Right atrium auricular region (tissue), 2 donors: ENCODE data around the gene A4GNT. TPM values are rescaled to one million over a fixed set of nuclear protein-coding genes. Genes with fewer than 3 reads are reported as not detected.

Experiments
- DNase-seq: peaks from one replicate; pipeline ENCODE4 v3.0.0-alpha.2; 2019; ENCODE audit warnings: low spot score
- H3K27ac ChIP-seq, 2 donors: fragments of 200-600 bp; sonication (generic); 1 replicate in 1 of 2; 2 replicates in 1 of 2; pipeline ENCODE4 v1.5.1; 2016 to 2019
- H3K27me3 ChIP-seq, 2 donors: fragments of 200-600 bp; sonication (generic); one replicate each; pipeline versions ENCODE4 v1.5.1 to v1.6.0; 2017 to 2019
- H3K36me3 ChIP-seq: fragments of 200-600 bp; sonication (generic); one replicate; pipeline ENCODE4 v1.5.1; 2016
- H3K4me1 ChIP-seq, 2 donors: fragments of 200-600 bp; sonication (generic); one replicate each; pipeline versions ENCODE4 v1.5.1 to v1.6.0; 2017 to 2019
- H3K4me3 ChIP-seq, 2 donors: fragments of 200-600 bp; sonication (generic); 1 replicate in 1 of 2; 2 replicates in 1 of 2; pipeline ENCODE4 v1.5.1; 2017 to 2019; ENCODE audit warnings: mild to moderate bottlenecking in 1 of 2, moderate library complexity in 1 of 2
- H3K9me3 ChIP-seq, 2 donors: fragments of 200-600 bp; sonication (generic); one replicate each; pipeline ENCODE4 v1.5.1; 2019
- total RNA-seq, 2 donors: library from RNA; depleted of rRNA; stranded (reverse); fragments of >200 nt; gene quantifications; one replicate each; pipeline ENCODE4 v1.1.0, GENCODE V29; 2016
- TF ChIP-seq, protein P1 (sequence below), 2 donors: fragments of 200-600 bp; sonication (generic); IDR thresholded peaks; one replicate each; pipeline ENCODE4 v1.5.1; 2019; ENCODE audit warnings: antibody characterized with exemption in 2 of 2

The A4GNT gene
- total RNA-seq, 2 donors from 2014 or later = not detected

DNA sequence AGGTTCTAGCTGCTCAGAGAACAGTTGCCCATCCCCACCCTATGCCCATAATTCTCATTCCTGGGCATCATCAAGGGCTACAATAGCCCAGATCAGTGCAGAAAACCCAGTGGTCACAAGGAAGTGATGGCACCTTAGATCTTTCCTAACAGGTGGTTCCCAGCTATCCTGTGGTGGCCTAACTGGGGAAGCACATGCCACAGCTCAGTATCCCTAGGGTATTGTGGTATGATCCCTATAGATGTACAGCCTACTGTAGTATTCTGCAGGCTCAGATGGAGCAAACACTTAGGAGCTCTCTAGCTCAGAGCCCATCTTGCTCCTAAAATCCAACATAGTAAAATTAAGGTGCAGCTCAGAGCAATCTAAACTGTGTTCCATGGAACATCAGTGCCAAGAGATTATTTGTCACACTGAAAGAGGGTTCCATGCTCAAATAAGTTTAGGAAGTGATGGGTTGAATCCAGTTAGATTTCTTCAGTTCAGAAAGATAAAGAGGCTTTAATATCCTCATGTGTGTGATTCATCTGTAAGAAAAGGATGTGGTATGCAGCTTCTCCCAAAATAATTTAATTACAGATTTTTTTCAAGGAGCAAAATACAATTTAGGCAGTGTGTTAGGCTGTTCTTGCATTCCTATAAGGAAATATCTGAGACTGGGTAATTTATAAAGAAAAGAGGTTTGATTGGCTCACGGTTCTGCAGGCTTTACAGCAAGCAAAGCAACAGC is 4.4 kb downstream of the A4GNT start:
- Histone ChIP-seq H3K9me3 (no peaks in the 10 kb centered on the region), H3K27ac (no peak overlapping the region), H3K4me1 (peaks cover 0 to 9% of the 10 kb centered on the region in 2 donors), H3K27me3 (no peaks in the 10 kb centered on the region), H3K36me3 (no peaks in the 10 kb centered on the region), H3K4me3 (no peak overlapping the region)
- TF ChIP-seq, protein P1, sequence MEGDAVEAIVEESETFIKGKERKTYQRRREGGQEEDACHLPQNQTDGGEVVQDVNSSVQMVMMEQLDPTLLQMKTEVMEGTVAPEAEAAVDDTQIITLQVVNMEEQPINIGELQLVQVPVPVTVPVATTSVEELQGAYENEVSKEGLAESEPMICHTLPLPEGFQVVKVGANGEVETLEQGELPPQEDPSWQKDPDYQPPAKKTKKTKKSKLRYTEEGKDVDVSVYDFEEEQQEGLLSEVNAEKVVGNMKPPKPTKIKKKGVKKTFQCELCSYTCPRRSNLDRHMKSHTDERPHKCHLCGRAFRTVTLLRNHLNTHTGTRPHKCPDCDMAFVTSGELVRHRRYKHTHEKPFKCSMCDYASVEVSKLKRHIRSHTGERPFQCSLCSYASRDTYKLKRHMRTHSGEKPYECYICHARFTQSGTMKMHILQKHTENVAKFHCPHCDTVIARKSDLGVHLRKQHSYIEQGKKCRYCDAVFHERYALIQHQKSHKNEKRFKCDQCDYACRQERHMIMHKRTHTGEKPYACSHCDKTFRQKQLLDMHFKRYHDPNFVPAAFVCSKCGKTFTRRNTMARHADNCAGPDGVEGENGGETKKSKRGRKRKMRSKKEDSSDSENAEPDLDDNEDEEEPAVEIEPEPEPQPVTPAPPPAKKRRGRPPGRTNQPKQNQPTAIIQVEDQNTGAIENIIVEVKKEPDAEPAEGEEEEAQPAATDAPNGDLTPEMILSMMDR (IDR thresholded peaks at IDR 0.05) = no peak
- DNase-seq = no peak

DNA sequence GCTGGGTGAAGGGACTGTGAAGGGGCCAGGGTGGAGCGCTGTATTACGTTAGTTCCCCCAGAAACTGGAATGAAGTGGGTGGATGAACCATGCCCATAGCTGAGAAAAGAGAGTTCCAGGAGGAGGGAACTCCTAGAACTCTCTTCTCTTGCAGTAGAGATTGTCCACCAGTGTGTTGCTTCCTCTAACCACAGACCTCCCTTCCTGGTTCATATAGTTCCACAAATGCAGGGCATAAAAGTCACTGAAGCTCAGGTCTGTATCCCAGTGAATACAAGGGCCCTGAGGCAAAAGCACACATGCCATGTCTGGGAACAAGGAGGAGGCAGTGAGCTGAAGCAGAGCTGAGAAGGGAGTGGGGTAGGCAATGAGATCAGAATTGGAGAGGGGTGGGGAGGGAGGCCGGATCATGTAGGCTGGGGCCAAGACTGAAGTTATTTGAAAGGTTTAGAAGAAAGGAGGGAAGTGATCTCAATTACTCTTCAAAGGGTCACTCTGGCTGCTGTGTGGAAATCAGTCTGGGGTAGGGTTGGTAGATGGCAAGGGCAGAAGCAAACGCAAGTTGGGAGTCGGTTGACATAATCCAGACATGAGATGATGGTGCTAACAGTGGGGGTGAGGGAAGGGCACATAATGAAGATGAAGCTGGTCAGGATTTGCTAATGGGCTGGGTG is 6.5 kb downstream of the A4GNT start:
- H3K27ac ChIP-seq = peak overlapping the region in 1 of 2 donors; percentile 51
- no peaks in the 10 kb centered on the region for H3K9me3 ChIP-seq
- TF ChIP-seq, protein P1 (IDR thresholded peaks at IDR 0.05) = no peak
- no peaks in the 10 kb centered on the region for H3K36me3 ChIP-seq
- DNase-seq = no peak
- peaks cover 0 to 9% of the 10 kb centered on the region in 2 donors for H3K4me1 ChIP-seq
- no peak overlapping the region for H3K4me3 ChIP-seq
- H3K27me3 ChIP-seq = no peaks in the 10 kb centered on the region

DNA sequence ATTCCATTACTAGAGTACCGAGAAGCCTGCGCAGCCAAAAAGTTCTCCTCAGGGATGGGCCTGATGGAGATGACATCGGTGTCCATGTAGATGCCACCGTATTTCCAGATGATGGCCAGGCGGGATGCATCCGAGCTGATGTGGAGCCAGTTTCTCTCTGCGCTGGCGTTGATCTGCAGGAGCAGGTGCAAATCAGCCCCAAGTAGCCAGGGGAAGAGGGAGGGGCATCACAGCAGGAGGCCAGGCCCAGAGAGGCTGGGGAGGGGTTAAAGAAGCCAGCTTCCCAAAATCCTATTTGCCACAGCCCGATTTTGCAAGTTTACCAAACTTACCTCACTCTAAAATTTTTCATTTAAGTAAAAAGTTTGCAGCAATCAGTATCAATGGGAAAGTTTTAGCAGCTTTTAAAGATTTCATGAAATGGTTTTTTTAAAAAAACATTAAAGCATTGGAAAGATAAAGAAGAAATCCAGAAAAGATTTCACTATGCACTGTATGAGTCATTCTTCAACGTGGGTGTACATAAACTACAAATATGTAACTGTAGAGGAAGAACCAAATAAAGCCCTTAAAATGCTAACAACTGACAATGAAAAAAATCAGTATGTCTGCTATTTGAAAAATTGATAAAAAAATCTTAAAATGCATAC is 7.4 kb downstream of the A4GNT start:
- Histone ChIP-seq H3K27ac (peak overlapping the region in 1 of 2 donors; percentile 51), H3K27me3 (no peaks in the 10 kb centered on the region), H3K9me3 (no peaks in the 10 kb centered on the region), H3K4me1 (peaks cover 0 to 9% of the 10 kb centered on the region in 2 donors), H3K4me3 (no peak overlapping the region), H3K36me3 (no peaks in the 10 kb centered on the region)
- TF ChIP-seq, protein P1 (IDR thresholded peaks at IDR 0.05) = no peak
- no peak for DNase-seq

DNA sequence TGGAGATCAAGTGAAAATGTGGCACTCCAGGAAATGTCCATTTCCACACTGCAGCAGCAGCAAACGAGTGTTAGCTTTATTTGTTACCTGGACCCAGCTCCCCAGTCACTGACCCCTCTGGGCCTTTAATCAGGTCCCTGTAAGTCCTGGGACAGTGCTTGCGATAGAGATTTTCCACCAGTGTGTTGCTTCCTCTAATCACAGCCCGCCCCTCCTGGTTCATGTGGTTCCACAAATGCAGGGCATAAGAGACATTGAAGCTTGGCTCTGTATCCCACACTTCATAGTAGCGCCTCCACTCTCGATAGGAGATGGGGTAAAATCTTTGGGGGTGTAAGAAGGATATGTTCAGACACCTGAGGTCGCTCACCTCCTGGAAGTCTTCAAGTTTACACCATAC is 8.0 kb downstream of the A4GNT start:
- Histone ChIP-seq H3K4me3 (no peak overlapping the region), H3K36me3 (no peaks in the 10 kb centered on the region), H3K4me1 (peaks cover 0 to 9% of the 10 kb centered on the region in 2 donors), H3K27me3 (no peaks in the 10 kb centered on the region), H3K9me3 (no peaks in the 10 kb centered on the region), H3K27ac (no peak overlapping the region)
- no peak for DNase-seq
- TF ChIP-seq, protein P1 (IDR thresholded peaks at IDR 0.05) = no peak

DNA sequence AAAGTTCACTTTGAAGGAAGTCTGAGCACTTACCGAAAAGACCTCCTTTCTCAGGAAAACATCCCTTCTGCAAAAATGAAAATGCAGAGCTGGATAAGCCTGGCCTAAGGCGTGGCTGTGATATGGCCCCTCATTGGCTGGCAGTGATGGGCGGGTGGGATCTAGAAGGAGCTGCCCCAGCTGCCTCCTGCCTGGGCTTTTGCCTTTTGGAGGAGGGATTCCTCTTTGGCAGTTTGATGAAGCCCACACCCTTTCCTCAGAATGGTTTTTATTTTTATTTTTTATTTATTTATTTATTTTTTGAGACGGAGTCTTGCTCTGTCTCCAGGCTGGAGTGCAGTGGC is 12.8 kb downstream of the A4GNT start:
- TF ChIP-seq, protein P1 (IDR thresholded peaks at IDR 0.05) = no peak
- peaks cover 0 to 14% of the 10 kb centered on the region in 2 donors for H3K4me1 ChIP-seq
- DNase-seq = no peak
- H3K27ac ChIP-seq = no peak overlapping the region
- no peaks in the 10 kb centered on the region for H3K36me3 ChIP-seq
- H3K27me3 ChIP-seq = no peaks in the 10 kb centered on the region
- H3K9me3 ChIP-seq = no peaks in the 10 kb centered on the region
- H3K4me3 ChIP-seq = no peak overlapping the region
